Measurements from ENCODE around the gene MICU2. TPM values are rescaled to one million over a fixed set of nuclear protein-coding genes. Genes with fewer than 3 reads are reported as not detected.

MICU2 gene, protein sequence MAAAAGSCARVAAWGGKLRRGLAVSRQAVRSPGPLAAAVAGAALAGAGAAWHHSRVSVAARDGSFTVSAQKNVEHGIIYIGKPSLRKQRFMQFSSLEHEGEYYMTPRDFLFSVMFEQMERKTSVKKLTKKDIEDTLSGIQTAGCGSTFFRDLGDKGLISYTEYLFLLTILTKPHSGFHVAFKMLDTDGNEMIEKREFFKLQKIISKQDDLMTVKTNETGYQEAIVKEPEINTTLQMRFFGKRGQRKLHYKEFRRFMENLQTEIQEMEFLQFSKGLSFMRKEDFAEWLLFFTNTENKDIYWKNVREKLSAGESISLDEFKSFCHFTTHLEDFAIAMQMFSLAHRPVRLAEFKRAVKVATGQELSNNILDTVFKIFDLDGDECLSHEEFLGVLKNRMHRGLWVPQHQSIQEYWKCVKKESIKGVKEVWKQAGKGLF
- 14.5 to 18.2 TPM (median 15.6 TPM) in 5 replicates for total RNA-seq (2022; extraction: Qiagen RNA extraction)

GRCh38 chr13:21603531-21604448 is at the start of gene MICU2:
Gene MICU2, minus strand, starts transcription at chr13:21604170. Its CDS starts 22 bp downstream, at chr13:21604148.

GRCh38 chr13:21458813-21459701 is 144.9 kb downstream of the MICU2 start, which contains the start of gene ZDHHC20:
Gene ZDHHC20, minus strand, starts transcription at chr13:21459303. Its CDS starts 132 bp downstream, at chr13:21459171.

Other genes with a start within 250 kb of the MICU2 start
- 13.8 to 20.1 TPM (median 16.8 TPM) in 5 replicates for gene ZDHHC20, start 144.9 kb downstream of the MICU2 start, total RNA-seq (2022; extraction: Qiagen RNA extraction)
- not detected in 5 replicates for gene FGF9, start 66.9 kb upstream of the MICU2 start, total RNA-seq (2022; extraction: Qiagen RNA extraction)

All from A549 treated with AZD2906 at 1 μM for 4 hours (cell line).